ENCODE results near the gene TMTC1. TPM values are rescaled to one million over a fixed set of nuclear protein-coding genes. Genes with fewer than 3 reads are reported as not detected.

TMTC1 gene
- total and polyA plus RNA-seq, 9 of the 15 experiments (the other 6 are each of a cell fraction or from before 2014, with no cell fraction given) = under 0.01 to 0.18 (median 0.06) TPM; not detected in 2

- no peak for TF ChIP-seq MCM7 (IDR thresholded peaks at IDR 0.05)
- no peak for TF ChIP-seq NCOA1 (IDR thresholded peaks at IDR 0.05; ENCODE audit: low read depth)
- no peak for TF ChIP-seq ZNF133 (CRISPR knock-in tag; IDR thresholded peaks at IDR 0.05)
- no peak for TF ChIP-seq CCNT2 (IDR thresholded peaks at IDR 0.05; ENCODE audit: borderline replicate concordance, extremely low read depth, insufficient read length, low read depth, low read length)
- TF ChIP-seq TBL1XR1 (IDR thresholded peaks at IDR 0.05; ENCODE audit: low read length in 2 of 2) = no peak
- TF ChIP-seq CEBPG (CRISPR knock-in tag; IDR thresholded peaks at IDR 0.05) = no peak
- no peak for TF ChIP-seq CEBPG (tag; conservative IDR thresholded peaks at IDR 0.05 in 1 of 2, IDR thresholded peaks at IDR 0.05 in 1 of 2)
- no peak for TF ChIP-seq BHLHE40 (IDR thresholded peaks at IDR 0.05; ENCODE audit: low read length)
- FAIRE-seq (no peak), DNase-seq (ENCODE audit: extremely low read depth in 1 of 4, low spot score in 3 of 4) (no peak), ATAC-seq (no peak)
- 2% methylated on average over 7 of the region's 7 CpGs for WGBS (ENCODE audit: insufficient coverage, low coverage, missing lambda C conversion rate)
- Histone ChIP-seq H3K4me1 (replicated peaks in 1 of 2; ENCODE audit: control insufficient read depth in 2 of 2, insufficient read depth in 2 of 2, low read length in 2 of 2) (no peaks in the 10 kb centered on the region), H3K4me2 (ENCODE audit: insufficient read depth, low read length) (no peak overlapping the region), H3K27me3 (ENCODE audit: control insufficient read depth in 2 of 2, insufficient read depth in 2 of 2, low read length in 2 of 2) (0 out of 5 replicates have a peak, but pooled peaks cover 0 to 4% of the 10 kb centered on the region in 2 experiments), H3K36me3 (ENCODE audit: control insufficient read depth, insufficient read depth, low read length) (no peaks in the 10 kb centered on the region), H4K20me1 (replicated peaks; ENCODE audit: control insufficient read depth, insufficient read depth, low read length) (no peaks in the 10 kb centered on the region), H3K27ac (ENCODE audit: extremely low read depth, low read depth, low read length) (no peak overlapping the region), H3K4me3 (no peak overlapping the region), H2AFZ (ENCODE audit: low read depth, low read length) (no peak overlapping the region), H3K9me1 (ENCODE audit: control insufficient read depth, insufficient read depth, low read length) (no peaks in the 10 kb centered on the region), H3K9ac (ENCODE audit: insufficient read depth in 1 of 2, low read depth in 2 of 2, low read length in 2 of 2) (no peak overlapping the region), H3K9me3 (replicated peaks; ENCODE audit: control insufficient read depth, insufficient read depth, low read depth, low read length) (no peaks in the 10 kb centered on the region), H3K79me2 (ENCODE audit: control insufficient read depth, insufficient read depth, low read length) (no peaks in the 10 kb centered on the region)
- in situ Hi-C loops (cut with MboI) = no loop called here
- ChIA-PET CTCF (ENCODE audit: low intra/inter-chr PET ratio) (no interaction called here), POLR2A (no interaction called here)
- no TSS peak for BruUV-seq (replicated peaks)
- intact Hi-C loops (cut with micrococcal nuclease) = no loop called here
Observed at GRCh38 chr12:29728030-29728429, 55.7 kb downstream of the TMTC1 start.

Measured in K562 (cell line).